HCT116 (cell line): ENCODE data around the gene MCRS1. TPM values are rescaled to one million over a fixed set of nuclear protein-coding genes. Genes with fewer than 3 reads are reported as not detected.

Source experiments
- ATAC-seq: fragments of 200-7000 bp; cut with Tn5 transposase; 2 replicates; pipeline ENCODE4 v1.9.1; 2020; ENCODE audit warnings: mild to moderate bottlenecking, moderate library complexity
- BruUV-seq: library from RNA; stranded (reverse); fragments of 400-500 nt; replicated peaks from 2 replicates; lab custom pipeline; 2021; lab: Mats Ljungman, UMichigan
- CTCF ChIA-PET: fragments of 300-600 bp; sonication (Branson Sonifier 250); formaldehyde crosslinking; loops from one replicate; lab custom pipeline; 2021; ENCODE audit warnings: antibody characterized with exemption; lab: Charles Lee
- POLR2A ChIA-PET: fragments of 300-600, 350-600 bp; sonication (Branson Sonifier 250); formaldehyde crosslinking; loops from one replicate; lab custom pipeline; 2021; ENCODE audit warnings: antibody characterized with exemption; lab: Charles Lee
- RAD21 ChIA-PET, 2 experiments: fragments of 300-600 bp; sonication (Branson Sonifier 250); formaldehyde crosslinking; loops; one replicate each; lab custom pipeline; 2023; ENCODE audit warnings: low total read pairs in 2 of 2; ENCODE audit not compliant: uncharacterized antibody in 2 of 2, unreplicated experiment in 2 of 2, low non-redundant PET in 1 of 2; lab: Charles Lee
- DNase-seq: peaks from one replicate; pipeline ENCODE4 v3.0.0-alpha.2; 2010; ENCODE audit warnings: low read depth, low spot score
- H2AFZ ChIP-seq: fragments of 200-600 bp; shearing (Covaris generic), sonication (generic); 2 replicates; pipeline ENCODE4 v1.6.1; 2017; ENCODE audit warnings: low read depth, mixed run types, mixed read lengths, antibody characterized with exemption, low read length; ENCODE audit not compliant: poor library complexity, severe bottlenecking
- H3K27ac ChIP-seq: 2 replicates; pipeline ENCODE4 v1.5.1; 2012; ENCODE audit warnings: low read depth, low read length
- H3K27me3 ChIP-seq: fragments of 200-600 bp; sonication (generic); 2 replicates; pipeline ENCODE4 v1.6.1; 2016; ENCODE audit warnings: mixed run types, low read length, mixed read lengths; ENCODE audit not compliant: insufficient read depth
- H3K36me3 ChIP-seq, 2 experiments: fragments of 200-500 bp in 1 of 2; fragments of 200-600 bp in 1 of 2; sonication (Bioruptor generic) in 1 of 2; sonication (generic) in 1 of 2; 2 replicates each; pipeline versions ENCODE4 v1.5.1 to v1.6.1; 2014 to 2016; ENCODE audit warnings: low read length in 2 of 2, inconsistent platforms in 1 of 2, mixed read lengths in 1 of 2, mixed run types in 1 of 2; ENCODE audit not compliant: insufficient read depth in 2 of 2, control insufficient read depth in 1 of 2
- H3K4me1 ChIP-seq, 2 experiments: fragments of 200-600 bp in 1 of 2; sonication (generic) in 1 of 2; 2 replicates each; pipeline versions ENCODE4 v1.5.1 to v1.6.1; 2012 to 2017; ENCODE audit warnings: low read length in 2 of 2, inconsistent platforms in 1 of 2, mild to moderate bottlenecking in 1 of 2, mixed read lengths in 1 of 2, mixed run types in 1 of 2, moderate library complexity in 1 of 2; ENCODE audit not compliant: insufficient read depth in 2 of 2, control insufficient read depth in 1 of 2
- H3K4me2 ChIP-seq: fragments of 200-600 bp; sonication (generic); 2 replicates; pipeline ENCODE4 v1.6.1; 2017; ENCODE audit warnings: mixed run types, low read length, mixed read lengths
- H3K4me3 ChIP-seq, 2 experiments: fragments of 200-600 bp in 1 of 2; sonication (generic) in 1 of 2; replicated peaks in 1 of 2; 2 replicates each; pipeline ENCODE4 v1.5.1; 2011 to 2016; ENCODE audit warnings: low read length in 2 of 2, control low read depth in 1 of 2, low read depth in 1 of 2, mild to moderate bottlenecking in 1 of 2, mixed read lengths in 1 of 2, mixed run types in 1 of 2
- H3K79me2 ChIP-seq: fragments of 200-600 bp; sonication (generic); 2 replicates; pipeline ENCODE4 v1.6.1; 2017; ENCODE audit warnings: mild to moderate bottlenecking, mixed run types, low read length, moderate library complexity, mixed read lengths; ENCODE audit not compliant: insufficient read depth
- H3K9ac ChIP-seq: fragments of 200-600 bp; sonication (generic); 2 replicates; pipeline ENCODE4 v1.6.1; 2016; ENCODE audit warnings: low read length, mixed read lengths
- H3K9me2 ChIP-seq: fragments of 200-600 bp; sonication (generic), shearing (Covaris generic); 2 replicates; pipeline ENCODE4 v1.6.1; 2017; ENCODE audit warnings: mixed run types, mild to moderate bottlenecking, moderate library complexity; ENCODE audit not compliant: insufficient read depth
- H3K9me3 ChIP-seq, 2 experiments: fragments of 200-500 bp in 1 of 2; fragments of 200-600 bp in 1 of 2; sonication (Bioruptor generic) in 1 of 2; sonication (generic) in 1 of 2; 2 replicates each; pipeline ENCODE4 v1.6.1; 2014 to 2017; ENCODE audit warnings: low read length in 2 of 2, mixed read lengths in 2 of 2, inconsistent platforms in 1 of 2, low read depth in 1 of 2, mild to moderate bottlenecking in 1 of 2, mixed run types in 1 of 2, moderate library complexity in 1 of 2; ENCODE audit not compliant: control insufficient read depth in 1 of 2, insufficient read depth in 1 of 2
- H4K20me1 ChIP-seq: fragments of 200-600 bp; sonication (generic), shearing (Covaris generic); 2 replicates; pipeline ENCODE4 v1.6.1; 2017; ENCODE audit warnings: mixed run types, mild to moderate bottlenecking, moderate library complexity; ENCODE audit not compliant: insufficient read depth
- CBX3 ChIP-seq: IDR thresholded peaks from 2 replicates; pipeline ENCODE4 v1.6.1; 2012; ENCODE audit warnings: low read depth
- CEBPB ChIP-seq: IDR thresholded peaks from 2 replicates; pipeline ENCODE4 v1.6.1; 2012; ENCODE audit warnings: low read depth
- EZH2 ChIP-seq: fragments of 200-600 bp; sonication (generic); IDR thresholded peaks from 2 replicates; pipeline ENCODE4 v1.6.1; 2017; ENCODE audit warnings: antibody characterized with exemption, mixed run types
- EZH2phosphoT487 ChIP-seq: fragments of 200-600 bp; IDR thresholded peaks from 2 replicates; pipeline ENCODE4 v1.6.1; 2018; ENCODE audit warnings: antibody characterized with exemption, borderline replicate concordance
- POLR2A ChIP-seq: IDR thresholded peaks from 2 replicates; pipeline ENCODE4 v1.7.0; 2011; ENCODE audit warnings: borderline replicate concordance; ENCODE audit not compliant: insufficient read depth, insufficient read length; ENCODE audit errors: extremely low read depth
- SRF ChIP-seq: IDR thresholded peaks from 2 replicates; pipeline ENCODE4 v1.6.1; 2012; ENCODE audit warnings: low read depth
- TCF7L2 ChIP-seq: IDR thresholded peaks from 2 replicates; pipeline ENCODE4 v1.7.0; 2011; ENCODE audit warnings: borderline replicate concordance, inconsistent platforms; ENCODE audit not compliant: insufficient read depth, insufficient read length; ENCODE audit errors: extremely low read depth
- ZNF274 ChIP-seq: fragments of 200-500 bp; sonication (Bioruptor generic); IDR thresholded peaks from 2 replicates; pipeline ENCODE4 v1.6.1; 2014; ENCODE audit warnings: mild to moderate bottlenecking, low read depth, low read length, inconsistent platforms
- intact Hi-C: fragments of 100-400 bp; cut with micrococcal nuclease; formaldehyde crosslinking; loops from 2 replicates; pipeline ENCODE4 v1.10.0; 2022
- total RNA-seq: library from RNA; stranded (reverse); gene quantifications from one replicate; pipeline ENCODE4 v1.2.1, GENCODE V29; 2021; ENCODE audit not compliant: unreplicated experiment
- TF ChIP-seq, protein P1 (sequence below): IDR thresholded peaks from 2 replicates; pipeline ENCODE4 v1.6.1; 2012
- TF ChIP-seq, protein P2 (sequence below): IDR thresholded peaks from 2 replicates; pipeline ENCODE4 v1.6.1; 2011; ENCODE audit warnings: mild to moderate bottlenecking, low read length, moderate library complexity; ENCODE audit not compliant: insufficient replicate concordance; ENCODE audit errors: extremely low read depth
- TF ChIP-seq, protein P3 (sequence below): IDR thresholded peaks from 2 replicates; pipeline ENCODE4 v1.6.1; 2012; ENCODE audit warnings: low read depth

The MCRS1 gene
- total RNA-seq, 1 experiment from 2014 or later = 91.9 TPM

DNA sequence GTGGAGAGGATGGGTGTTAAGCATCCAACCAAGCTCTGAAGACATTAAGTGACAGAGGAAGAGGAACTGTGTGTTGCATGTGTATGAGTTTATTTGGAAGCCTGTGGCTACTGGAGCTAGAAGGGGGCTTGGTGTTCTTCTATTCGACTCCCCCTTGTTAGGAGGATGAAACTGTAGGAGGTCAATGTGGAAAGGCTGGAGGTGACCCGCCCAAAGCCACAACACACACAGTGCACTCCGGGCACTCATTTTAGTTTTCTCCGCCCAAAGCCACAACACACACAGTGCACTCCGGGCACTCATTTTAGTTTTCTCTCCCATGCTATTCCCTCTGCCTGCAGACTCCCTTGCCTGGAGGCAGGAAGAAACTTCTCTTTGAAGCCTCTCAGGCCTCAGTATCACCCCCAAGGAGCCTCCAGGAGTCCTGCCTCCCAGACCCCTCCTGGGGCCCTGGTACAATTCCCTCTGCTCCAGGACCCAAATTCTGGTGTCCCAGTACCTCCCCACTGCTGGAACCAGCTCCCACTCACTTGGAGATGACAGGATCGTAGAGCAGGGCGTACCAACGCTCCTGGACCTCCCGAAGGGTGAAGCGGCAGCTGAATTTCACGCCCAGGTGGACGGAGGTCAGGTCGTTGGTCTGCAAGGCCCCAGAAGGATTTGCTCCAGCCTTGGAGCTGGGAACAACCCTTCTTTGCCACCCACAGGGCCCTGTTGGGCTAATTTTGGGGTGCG lies 3.8 kb downstream of the MCRS1 start:
- no peak; the same call in 1 of the 2 replicates for ATAC-seq
- intact Hi-C loops = no loop called here
- no peak overlapping the region for H2AFZ ChIP-seq
- H3K9me3 ChIP-seq = no peaks in the 10 kb centered on the region
- peaks cover 40% of the 10 kb centered on the region for H3K79me2 ChIP-seq
- peaks cover 16 to 55% of the 10 kb centered on the region in 2 experiments; a peak in 3 of 4 replicates for H3K36me3 ChIP-seq
- H3K4me2 ChIP-seq = no peak overlapping the region
- no peak overlapping the region for H3K4me3 ChIP-seq
- no peaks in the 10 kb centered on the region for H3K9me2 ChIP-seq
- CTCF ChIA-PET = no interaction called here
- TF ChIP-seq CBX3 (no peak), POLR2A (no peak), EZH2 (no peak), ZNF274 (no peak)
- TF ChIP-seq, protein P1, sequence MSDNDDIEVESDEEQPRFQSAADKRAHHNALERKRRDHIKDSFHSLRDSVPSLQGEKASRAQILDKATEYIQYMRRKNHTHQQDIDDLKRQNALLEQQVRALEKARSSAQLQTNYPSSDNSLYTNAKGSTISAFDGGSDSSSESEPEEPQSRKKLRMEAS = no peak
- TF ChIP-seq, all 23 proteins: peak for 0
- ChIA-PET RAD21 (no interaction called here), POLR2A (no interaction called here)
- Histone ChIP-seq H3K9ac (no peak overlapping the region), H3K4me1 (peaks cover 5 to 14% of the 10 kb centered on the region in 2 experiments; a peak in 3 of 4 replicates), H4K20me1 (no peaks in the 10 kb centered on the region), H3K27ac (no peak overlapping the region; the same call in 1 of the 2 replicates), H3K27me3 (no peaks in the 10 kb centered on the region)
- DNase-seq = no peak
- no TSS peak for BruUV-seq

DNA sequence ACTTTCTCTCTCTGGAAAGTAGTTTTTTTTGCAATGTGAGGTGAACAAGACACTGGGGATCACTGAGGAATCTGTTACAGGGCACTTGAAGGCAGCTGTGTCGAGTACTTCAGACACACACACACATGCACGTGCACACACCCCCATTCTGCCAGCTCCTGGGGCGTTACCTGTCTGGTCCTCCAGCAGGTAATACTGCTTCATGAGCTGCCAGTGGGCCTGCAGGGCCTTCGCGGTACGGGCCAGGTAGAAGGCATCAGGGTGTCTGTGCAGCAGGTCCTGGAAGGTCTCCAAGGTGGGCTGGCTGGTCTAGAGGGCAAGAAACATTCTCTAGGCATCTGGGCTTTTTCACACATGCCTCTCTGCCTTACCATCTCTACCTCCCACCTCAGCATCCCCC lies 5.1 kb downstream of the MCRS1 start:
- Histone ChIP-seq H3K36me3 (peaks cover 18 to 63% of the 10 kb centered on the region in 2 experiments), H3K9ac (no peak overlapping the region), H2AFZ (no peak overlapping the region), H3K4me1 (peaks cover 5 to 10% of the 10 kb centered on the region in 2 experiments; a peak in 3 of 4 replicates), H3K4me2 (no peak overlapping the region), H3K9me2 (no peaks in the 10 kb centered on the region), H3K27me3 (no peaks in the 10 kb centered on the region), H3K4me3 (no peak overlapping the region), H3K9me3 (no peaks in the 10 kb centered on the region), H3K79me2 (peaks cover 31% of the 10 kb centered on the region), H4K20me1 (no peaks in the 10 kb centered on the region), H3K27ac (no peak overlapping the region)
- ChIA-PET CTCF (no interaction called here), POLR2A (no interaction called here), RAD21 (no interaction called here)
- ATAC-seq = no peak
- DNase-seq = no peak
- TF ChIP-seq EZH2phosphoT487 (no peak), CEBPB (no peak), POLR2A (no peak), CBX3 (no peak), TCF7L2 (no peak), SRF (no peak)
- TF ChIP-seq, protein P2, sequence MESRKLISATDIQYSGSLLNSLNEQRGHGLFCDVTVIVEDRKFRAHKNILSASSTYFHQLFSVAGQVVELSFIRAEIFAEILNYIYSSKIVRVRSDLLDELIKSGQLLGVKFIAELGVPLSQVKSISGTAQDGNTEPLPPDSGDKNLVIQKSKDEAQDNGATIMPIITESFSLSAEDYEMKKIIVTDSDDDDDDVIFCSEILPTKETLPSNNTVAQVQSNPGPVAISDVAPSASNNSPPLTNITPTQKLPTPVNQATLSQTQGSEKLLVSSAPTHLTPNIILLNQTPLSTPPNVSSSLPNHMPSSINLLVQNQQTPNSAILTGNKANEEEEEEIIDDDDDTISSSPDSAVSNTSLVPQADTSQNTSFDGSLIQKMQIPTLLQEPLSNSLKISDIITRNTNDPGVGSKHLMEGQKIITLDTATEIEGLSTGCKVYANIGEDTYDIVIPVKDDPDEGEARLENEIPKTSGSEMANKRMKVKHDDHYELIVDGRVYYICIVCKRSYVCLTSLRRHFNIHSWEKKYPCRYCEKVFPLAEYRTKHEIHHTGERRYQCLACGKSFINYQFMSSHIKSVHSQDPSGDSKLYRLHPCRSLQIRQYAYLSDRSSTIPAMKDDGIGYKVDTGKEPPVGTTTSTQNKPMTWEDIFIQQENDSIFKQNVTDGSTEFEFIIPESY = no peak
- TF ChIP-seq, protein P3, sequence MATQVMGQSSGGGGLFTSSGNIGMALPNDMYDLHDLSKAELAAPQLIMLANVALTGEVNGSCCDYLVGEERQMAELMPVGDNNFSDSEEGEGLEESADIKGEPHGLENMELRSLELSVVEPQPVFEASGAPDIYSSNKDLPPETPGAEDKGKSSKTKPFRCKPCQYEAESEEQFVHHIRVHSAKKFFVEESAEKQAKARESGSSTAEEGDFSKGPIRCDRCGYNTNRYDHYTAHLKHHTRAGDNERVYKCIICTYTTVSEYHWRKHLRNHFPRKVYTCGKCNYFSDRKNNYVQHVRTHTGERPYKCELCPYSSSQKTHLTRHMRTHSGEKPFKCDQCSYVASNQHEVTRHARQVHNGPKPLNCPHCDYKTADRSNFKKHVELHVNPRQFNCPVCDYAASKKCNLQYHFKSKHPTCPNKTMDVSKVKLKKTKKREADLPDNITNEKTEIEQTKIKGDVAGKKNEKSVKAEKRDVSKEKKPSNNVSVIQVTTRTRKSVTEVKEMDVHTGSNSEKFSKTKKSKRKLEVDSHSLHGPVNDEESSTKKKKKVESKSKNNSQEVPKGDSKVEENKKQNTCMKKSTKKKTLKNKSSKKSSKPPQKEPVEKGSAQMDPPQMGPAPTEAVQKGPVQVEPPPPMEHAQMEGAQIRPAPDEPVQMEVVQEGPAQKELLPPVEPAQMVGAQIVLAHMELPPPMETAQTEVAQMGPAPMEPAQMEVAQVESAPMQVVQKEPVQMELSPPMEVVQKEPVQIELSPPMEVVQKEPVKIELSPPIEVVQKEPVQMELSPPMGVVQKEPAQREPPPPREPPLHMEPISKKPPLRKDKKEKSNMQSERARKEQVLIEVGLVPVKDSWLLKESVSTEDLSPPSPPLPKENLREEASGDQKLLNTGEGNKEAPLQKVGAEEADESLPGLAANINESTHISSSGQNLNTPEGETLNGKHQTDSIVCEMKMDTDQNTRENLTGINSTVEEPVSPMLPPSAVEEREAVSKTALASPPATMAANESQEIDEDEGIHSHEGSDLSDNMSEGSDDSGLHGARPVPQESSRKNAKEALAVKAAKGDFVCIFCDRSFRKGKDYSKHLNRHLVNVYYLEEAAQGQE = no peak
- intact Hi-C loops = no loop called here
- BruUV-seq = no TSS peak
